Endothelial cell of umbilical vein (primary cell): ENCODE results near the gene DIAPH3.

ENCODE experiments used
- CTCF ChIP-seq, 2 donors: IDR thresholded peaks; 1 replicate in 1 of 2; 2 replicates in 1 of 2; pipeline ENCODE4 v1.5.1; 2011; ENCODE audit warnings: low read length in 2 of 2, mild to moderate bottlenecking in 2 of 2, moderate library complexity in 2 of 2, control low read depth in 1 of 2, inconsistent platforms in 1 of 2, low read depth in 1 of 2; ENCODE audit not compliant: insufficient read depth in 1 of 2; ENCODE audit errors: extremely low read depth in 1 of 2
- EZH2 ChIP-seq: IDR thresholded peaks from 2 replicates; pipeline ENCODE4 v1.6.1; 2012; ENCODE audit warnings: borderline replicate concordance, low read depth, mild to moderate bottlenecking, moderate library complexity, low read length, inconsistent platforms; ENCODE audit not compliant: severe bottlenecking
- FOS ChIP-seq: IDR thresholded peaks from 2 replicates; pipeline ENCODE4 v1.6.1; 2011; ENCODE audit warnings: mild to moderate bottlenecking, low read length, moderate library complexity, borderline replicate concordance; ENCODE audit not compliant: insufficient read depth
- GATA2 ChIP-seq: IDR thresholded peaks from 2 replicates; pipeline ENCODE4 v1.7.0; 2011; ENCODE audit warnings: low read depth, mild to moderate bottlenecking, moderate library complexity, mixed read lengths, low read length; ENCODE audit not compliant: insufficient read length, insufficient read depth
- JUN ChIP-seq: IDR thresholded peaks from 2 replicates; pipeline ENCODE4 v1.6.1; 2011; ENCODE audit warnings: borderline replicate concordance, low read depth; ENCODE audit not compliant: insufficient read length, insufficient read depth
- MAX ChIP-seq: IDR thresholded peaks from 2 replicates; pipeline ENCODE4 v1.6.1; 2011; ENCODE audit not compliant: insufficient read depth, insufficient read length
- MYC ChIP-seq: IDR thresholded peaks from one replicate; pipeline ENCODE4 v1.6.1; 2011; ENCODE audit warnings: mild to moderate bottlenecking, low read depth, low read length
- POLR2A ChIP-seq: IDR thresholded peaks from 2 replicates; pipeline ENCODE4 v1.6.1; 2012; ENCODE audit warnings: low read depth, mild to moderate bottlenecking, control low read depth, low read length
- POLR2AphosphoS5 ChIP-seq: IDR thresholded peaks from 2 replicates; pipeline ENCODE4 v1.6.1; 2012; ENCODE audit warnings: low read depth, mild to moderate bottlenecking, control low read depth, low read length, moderate library complexity; ENCODE audit not compliant: insufficient read depth

- TF ChIP-seq CTCF (IDR thresholded peaks at IDR 0.05; ENCODE audit: extremely low read depth in 1 of 2, insufficient read depth in 1 of 2, low read depth in 1 of 2, low read length in 2 of 2) (no peak), MAX (no peak), POLR2AphosphoS5 (no peak), POLR2A (no peak), GATA2 (no peak), EZH2 (no peak), MYC (no peak), JUN (no peak), FOS (no peak)
These were observed 283.3 kb downstream of the DIAPH3 start for GRCh38 chr13:59880468-59880867.
